Fibroblast of the aortic adventitia (primary cell): Measurements from ENCODE around the gene TRIM42. TPM values are rescaled to one million over a fixed set of nuclear protein-coding genes. Genes with fewer than 3 reads are reported as not detected.

Experiments
- DNase-seq: peaks from one replicate; pipeline ENCODE4 v3.0.0-alpha.2; 2010; ENCODE audit warnings: low read depth
- H3K4me3 ChIP-seq: 2 replicates; pipeline ENCODE4 v1.5.1; 2011; ENCODE audit warnings: low read depth, mild to moderate bottlenecking, control low read depth, low read length, moderate library complexity
- total RNA-seq: library from RNA; depleted of rRNA; stranded (reverse); fragments of >200 nt; gene quantifications from 2 replicates; pipeline ENCODE4 v1.2.3, GENCODE V29; 2012; ENCODE audit warnings: low replicate concordance
- TF ChIP-seq, protein P1 (sequence below): IDR thresholded peaks from 2 replicates; pipeline ENCODE4 v1.5.1; 2011; ENCODE audit warnings: mild to moderate bottlenecking, low read length, control low read depth, inconsistent platforms; ENCODE audit not compliant: insufficient read depth

TRIM42 gene
- total RNA-seq, 1 donor: not detected

DNA sequence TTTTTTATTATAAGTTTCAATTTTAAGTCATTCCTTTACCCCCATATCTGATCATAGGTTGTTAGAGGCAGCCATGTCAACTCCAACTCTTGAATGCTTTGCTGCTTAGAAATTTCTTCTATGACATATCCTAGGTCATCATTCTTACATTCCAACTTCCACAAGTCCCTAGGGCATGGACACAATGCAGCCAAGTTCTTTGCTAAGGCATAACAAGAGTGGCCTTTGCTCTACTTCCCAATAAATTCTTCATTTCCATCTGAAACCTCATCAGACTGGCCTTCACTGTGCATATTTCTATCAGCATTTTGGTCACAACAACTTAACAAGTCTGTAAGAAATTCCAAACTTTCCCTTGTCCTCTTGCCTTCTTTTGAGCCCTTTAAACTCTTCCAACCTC lies 28.5 kb downstream of the TRIM42 start:
- no peak for DNase-seq
- H3K4me3 ChIP-seq: no peak overlapping the region

GRCh38 chr3:140708815-140709214 lies 31.0 kb downstream of the TRIM42 start:
- no peak for DNase-seq
- no peak overlapping the region for H3K4me3 ChIP-seq
- TF ChIP-seq, protein P1, sequence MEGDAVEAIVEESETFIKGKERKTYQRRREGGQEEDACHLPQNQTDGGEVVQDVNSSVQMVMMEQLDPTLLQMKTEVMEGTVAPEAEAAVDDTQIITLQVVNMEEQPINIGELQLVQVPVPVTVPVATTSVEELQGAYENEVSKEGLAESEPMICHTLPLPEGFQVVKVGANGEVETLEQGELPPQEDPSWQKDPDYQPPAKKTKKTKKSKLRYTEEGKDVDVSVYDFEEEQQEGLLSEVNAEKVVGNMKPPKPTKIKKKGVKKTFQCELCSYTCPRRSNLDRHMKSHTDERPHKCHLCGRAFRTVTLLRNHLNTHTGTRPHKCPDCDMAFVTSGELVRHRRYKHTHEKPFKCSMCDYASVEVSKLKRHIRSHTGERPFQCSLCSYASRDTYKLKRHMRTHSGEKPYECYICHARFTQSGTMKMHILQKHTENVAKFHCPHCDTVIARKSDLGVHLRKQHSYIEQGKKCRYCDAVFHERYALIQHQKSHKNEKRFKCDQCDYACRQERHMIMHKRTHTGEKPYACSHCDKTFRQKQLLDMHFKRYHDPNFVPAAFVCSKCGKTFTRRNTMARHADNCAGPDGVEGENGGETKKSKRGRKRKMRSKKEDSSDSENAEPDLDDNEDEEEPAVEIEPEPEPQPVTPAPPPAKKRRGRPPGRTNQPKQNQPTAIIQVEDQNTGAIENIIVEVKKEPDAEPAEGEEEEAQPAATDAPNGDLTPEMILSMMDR: no peak

More for the DNA sequence above, 28.5 kb downstream of the TRIM42 start:
- TF ChIP-seq, protein P1: no peak

DNA sequence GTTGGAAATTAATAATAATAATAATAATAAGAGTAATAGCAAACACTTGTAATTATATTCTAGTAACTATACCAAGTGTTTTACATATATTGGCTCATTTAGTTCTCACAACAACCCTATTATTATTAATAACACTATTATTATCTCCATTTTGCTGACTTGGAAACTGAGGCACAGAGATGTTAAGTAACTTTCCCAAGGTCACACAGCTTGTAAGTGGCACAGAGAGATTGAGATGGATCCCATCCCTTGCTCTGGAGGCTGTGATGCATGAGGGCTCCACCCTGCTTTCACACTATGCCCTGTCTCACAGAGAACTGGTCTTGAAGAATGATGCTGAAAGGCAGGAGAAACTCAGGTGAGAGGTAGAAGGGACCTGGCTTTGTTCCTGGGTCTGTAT lies 31.9 kb downstream of the TRIM42 start:
- H3K4me3 ChIP-seq: no peak overlapping the region
- no peak for DNase-seq
- TF ChIP-seq, protein P1: no peak

DNA sequence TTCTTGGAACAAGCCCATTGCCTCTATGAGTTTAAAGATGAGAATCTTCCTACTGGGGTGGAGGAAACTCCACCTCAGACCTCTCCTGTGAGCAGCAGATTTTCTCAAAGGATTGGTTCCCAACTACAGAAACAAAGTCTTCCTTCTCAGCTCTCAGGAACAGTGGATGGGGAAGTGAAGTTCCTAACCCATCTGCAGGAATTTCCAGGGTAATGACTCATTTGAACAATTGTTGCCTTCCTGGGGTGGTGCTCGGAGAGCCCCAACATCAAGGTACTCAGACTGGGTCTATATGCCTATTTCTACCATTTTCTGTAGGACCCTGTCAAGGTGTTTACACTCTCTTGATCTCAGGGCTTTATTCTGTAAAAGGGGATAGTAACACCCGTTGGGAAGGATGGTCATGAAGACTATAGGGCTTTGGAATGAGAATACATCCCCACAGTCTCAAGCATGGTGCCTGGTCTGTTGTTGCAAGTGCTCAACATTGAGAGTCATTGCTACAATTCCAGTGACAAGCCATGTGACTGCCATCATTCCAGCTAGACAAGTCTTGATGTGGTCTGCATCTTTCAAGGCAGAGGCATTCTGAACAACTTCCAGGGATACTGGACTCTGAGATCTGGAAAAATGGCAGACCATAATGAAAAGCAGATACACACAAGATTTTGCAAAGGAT lies 33.0 kb downstream of the TRIM42 start:
- TF ChIP-seq, protein P1: no peak
- DNase-seq: no peak

GRCh38 chr3:140711390-140712035 lies 33.6 kb downstream of the TRIM42 start:
- TF ChIP-seq, protein P1: no peak
- no peak for DNase-seq
- no peak overlapping the region for H3K4me3 ChIP-seq

More for the DNA sequence above, 33.0 kb downstream of the TRIM42 start:
- H3K4me3 ChIP-seq: no peak overlapping the region

- no peak for DNase-seq
- no peak overlapping the region for H3K4me3 ChIP-seq
- TF ChIP-seq, protein P1: no peak
Observed at GRCh38 chr3:140712301-140712700, 34.4 kb downstream of the TRIM42 start.
